K562 (cell line): ENCODE results near the gene VSIG1. TPM values are rescaled to one million over a fixed set of nuclear protein-coding genes. Genes with fewer than 3 reads are reported as not detected.

Experiments used
- ATAC-seq: fragments of 200-7000 bp; cut with Tn5 transposase; 3 replicates; pipeline ENCODE4 v1.9.1; 2020; ENCODE audit warnings: moderate library complexity
- BruUV-seq: library from RNA; stranded (reverse); fragments of 400-500 nt; replicated peaks from 2 replicates; lab custom pipeline; 2021; lab: Mats Ljungman, UMichigan
- CTCF ChIA-PET: fragments of 300-600 bp; formaldehyde crosslinking; extraction: SDS; loops from one replicate; lab custom pipeline; 2021; ENCODE audit warnings: low intra/inter-chr PET ratio; lab: Yijun Ruan, JAX
- POLR2A ChIA-PET: fragments of 300-600, 350-650 bp; sonication (Branson Sonifier 250); formaldehyde crosslinking; extraction: SDS; loops from one replicate; lab custom pipeline; 2021; ENCODE audit warnings: antibody characterized with exemption, inconsistent platforms; lab: Yijun Ruan, JAX
- DNase-seq, 4 experiments: peaks; one replicate each; pipeline versions ENCODE4 v3.0.0 to v3.0.0-alpha.2; 2011 to 2018; ENCODE audit warnings: low spot score in 3 of 4, mixed read lengths in 3 of 4; ENCODE audit errors: extremely low read depth in 1 of 4
- FAIRE-seq: peaks from 2 replicates; lab custom pipeline; 2011; peaks lifted over from hg19 to GRCh38; lab: Jason Lieb, UNC
- H2AFZ ChIP-seq: 2 replicates; pipeline ENCODE4 v1.6.0; 2011; ENCODE audit warnings: low read depth, low read length, control low read depth, inconsistent platforms
- H3K27ac ChIP-seq: fragments of 200-600 bp; 3 replicates; pipeline ENCODE4 v1.8.0; 2011; ENCODE audit warnings: low read depth, mild to moderate bottlenecking, control low read depth, inconsistent platforms, low read length, moderate library complexity, mixed read lengths; ENCODE audit errors: extremely low read depth
- H3K27me3 ChIP-seq, 2 experiments: fragments of 300-600 bp in 1 of 2; 2 replicates in 1 of 2; 3 replicates in 1 of 2; pipeline versions ENCODE4 v1.6.0 to v1.8.0; 2011; ENCODE audit warnings: inconsistent platforms in 2 of 2, low read length in 2 of 2, mild to moderate bottlenecking in 1 of 2, mixed read lengths in 1 of 2, moderate library complexity in 1 of 2; ENCODE audit not compliant: control insufficient read depth in 2 of 2, insufficient read depth in 2 of 2
- H3K36me3 ChIP-seq: fragments of 300-600 bp; 3 replicates; pipeline ENCODE4 v1.8.0; 2011; ENCODE audit warnings: mild to moderate bottlenecking, low read length, inconsistent platforms; ENCODE audit not compliant: control insufficient read depth, insufficient read depth
- H3K4me1 ChIP-seq, 2 experiments: fragments of 200-600 bp in 1 of 2; replicated peaks in 1 of 2; 2 replicates in 1 of 2; 3 replicates in 1 of 2; pipeline versions ENCODE4 v1.5.1 to v1.8.0; 2011; ENCODE audit warnings: inconsistent platforms in 2 of 2, low read length in 2 of 2, mild to moderate bottlenecking in 1 of 2, mixed read lengths in 1 of 2, moderate library complexity in 1 of 2; ENCODE audit not compliant: control insufficient read depth in 2 of 2, insufficient read depth in 2 of 2
- H3K4me2 ChIP-seq: 2 replicates; pipeline ENCODE4 v1.6.1; 2011; ENCODE audit warnings: low read length, control low read depth, inconsistent platforms, mixed read lengths; ENCODE audit not compliant: insufficient read depth
- H3K4me3 ChIP-seq: fragments of 200-600 bp; sonication (generic), shearing (Covaris generic); 2 replicates; pipeline ENCODE4 v1.5.1; 2016; ENCODE audit warnings: control low read depth, inconsistent platforms
- H3K79me2 ChIP-seq: fragments of 200-600 bp; 3 replicates; pipeline ENCODE4 v1.8.0; 2011; ENCODE audit warnings: low read length, inconsistent platforms; ENCODE audit not compliant: control insufficient read depth, insufficient read depth
- H3K9ac ChIP-seq, 2 experiments: 2 replicates each; pipeline versions ENCODE4 v1.6.0 to v1.6.1; 2011; ENCODE audit warnings: low read depth in 2 of 2, low read length in 2 of 2, control low read depth in 1 of 2, inconsistent platforms in 1 of 2, mild to moderate bottlenecking in 1 of 2, mixed read lengths in 1 of 2; ENCODE audit not compliant: insufficient read depth in 1 of 2
- H3K9me1 ChIP-seq: one replicate; pipeline ENCODE4 v1.6.0; 2011; ENCODE audit warnings: inconsistent platforms, mild to moderate bottlenecking, low read length, moderate library complexity; ENCODE audit not compliant: control insufficient read depth, insufficient read depth
- H3K9me3 ChIP-seq: replicated peaks from 2 replicates; pipeline ENCODE4 v1.5.1; 2011; ENCODE audit warnings: low read depth, low read length, inconsistent platforms; ENCODE audit not compliant: control insufficient read depth, insufficient read depth
- H4K20me1 ChIP-seq: replicated peaks from 2 replicates; pipeline ENCODE4 v1.6.1; 2011; ENCODE audit warnings: low read length, inconsistent platforms, mixed read lengths; ENCODE audit not compliant: control insufficient read depth, insufficient read depth
- FIP1L1 ChIP-seq: fragments of 200-400 bp; formaldehyde crosslinking; IDR thresholded peaks from 2 replicates; pipeline ENCODE4 v1.6.1; 2018; ENCODE audit warnings: mild to moderate bottlenecking, low read depth, low read length; ENCODE audit not compliant: poor library complexity, severe bottlenecking
- IRF2 ChIP-seq: sonication (generic); formaldehyde crosslinking; IDR thresholded peaks from 2 replicates; pipeline ENCODE4 v1.8.1; 2022; ENCODE audit warnings: mild to moderate bottlenecking, missing genetic modification reagents
- KAT8 ChIP-seq: fragments of 450-650 bp; IDR thresholded peaks from 2 replicates; pipeline ENCODE4 v1.6.1; 2016; ENCODE audit warnings: low read depth, mild to moderate bottlenecking
- KLF6 ChIP-seq: fragments of 250-450 bp; sonication (Bioruptor Pico); IDR thresholded peaks from 2 replicates; pipeline ENCODE4 v1.4.0; 2020; ENCODE audit warnings: mild to moderate bottlenecking, moderate library complexity, borderline replicate concordance
- PCBP1 ChIP-seq: fragments of 200-400 bp; formaldehyde crosslinking; IDR thresholded peaks from 2 replicates; pipeline ENCODE4 v1.6.1; 2018; ENCODE audit warnings: mild to moderate bottlenecking, low read depth, low read length; ENCODE audit not compliant: poor library complexity, severe bottlenecking
- POLR3A ChIP-seq: IDR thresholded peaks from 2 replicates; pipeline ENCODE4 v1.6.1; 2011; ENCODE audit warnings: borderline replicate concordance, mild to moderate bottlenecking, moderate library complexity; ENCODE audit not compliant: insufficient read length, insufficient read depth; ENCODE audit errors: extremely low read depth
- RBBP5 ChIP-seq: fragments of 200-600 bp; sonication (generic); IDR thresholded peaks from 2 replicates; pipeline ENCODE4 v1.6.1; 2012; ENCODE audit warnings: borderline replicate concordance, mild to moderate bottlenecking, low read length, control low read depth, inconsistent platforms; ENCODE audit not compliant: insufficient read depth, poor library complexity, severe bottlenecking
- SETDB1 ChIP-seq: IDR thresholded peaks from one replicate; pipeline ENCODE4 v1.6.1; 2012; ENCODE audit warnings: low read length, control low read depth, inconsistent platforms
- TGIF2 ChIP-seq: sonication (generic); formaldehyde crosslinking; IDR thresholded peaks from 2 replicates; pipeline ENCODE4 v1.8.1; 2022; ENCODE audit warnings: mild to moderate bottlenecking, missing genetic modification reagents, moderate library complexity
- TSC22D4 ChIP-seq: fragments of 450-650 bp; IDR thresholded peaks from 2 replicates; pipeline ENCODE4 v1.6.1; 2016; ENCODE audit warnings: missing genetic modification characterization, missing biosample characterization, control low read depth
- ZEB2 ChIP-seq: fragments of 450-650 bp; IDR thresholded peaks from 2 replicates; pipeline ENCODE4 v1.6.1; 2016
- ZNF121 ChIP-seq: sonication (generic); formaldehyde crosslinking; conservative IDR thresholded peaks from 2 replicates; pipeline ENCODE4 v1.8.0; 2022; ENCODE audit warnings: missing genetic modification reagents
- ZNF174 ChIP-seq: fragments of 250-450 bp; sonication (Bioruptor Pico); IDR thresholded peaks from 2 replicates; pipeline ENCODE4 v1.4.0; 2020; ENCODE audit warnings: mild to moderate bottlenecking
- ZNF263 ChIP-seq: sonication (generic); formaldehyde crosslinking; IDR thresholded peaks from 2 replicates; pipeline ENCODE4 v1.8.0; 2022; ENCODE audit warnings: mild to moderate bottlenecking, missing genetic modification reagents, borderline replicate concordance
- ZNF445 ChIP-seq: fragments of 250-450 bp; sonication (Bioruptor Pico); IDR thresholded peaks from 2 replicates; pipeline ENCODE4 v1.4.0; 2020; ENCODE audit warnings: low read depth, mild to moderate bottlenecking, moderate library complexity
- ZNF696 ChIP-seq: fragments of 250-450 bp; sonication (Bioruptor Pico); conservative IDR thresholded peaks from 2 replicates; pipeline ENCODE4 v1.4.0; 2020; ENCODE audit warnings: mild to moderate bottlenecking, moderate library complexity
- ZNF76 ChIP-seq: fragments of 250-450 bp; sonication (Bioruptor Pico); IDR thresholded peaks from 2 replicates; pipeline ENCODE4 v1.4.0; 2020; ENCODE audit warnings: mild to moderate bottlenecking, moderate library complexity, borderline replicate concordance
- WGBS: fragments of 100-300 bp; shearing (Covaris generic); methylation state at CpG from one replicate; pipeline ENCODE4 v1.1.6; 2016; ENCODE audit warnings: low coverage, mixed read lengths; ENCODE audit not compliant: insufficient coverage; ENCODE audit errors: missing lambda C conversion rate; 5-methylcytosine and 5-hydroxymethylcytosine counted together
- in situ Hi-C: fragments of 300-500 bp; cut with MboI; formaldehyde crosslinking; loops from 4 replicates; pipeline ENCODE4 v1.15.0; 2018; ENCODE audit warnings: inconsistent platforms, mixed read lengths
- intact Hi-C: fragments of 100-400 bp; cut with micrococcal nuclease; formaldehyde crosslinking; loops from 2 replicates; pipeline ENCODE4 v1.14.2; 2022
- polyA plus RNA-seq, 8 experiments: library from polyadenylated mRNA; depleted of rRNA in 4 of 8; stranded (reverse) in 5 of 8; unstranded in 3 of 8; fragments of >200 nt; fragmentation: Nextera tagmentation in 2 of 8; fragmentation: Illumina TruSeq in 1 of 8; extraction: Ambion mirVana in 2 of 8; extraction: Trizol in 1 of 8; gene quantifications; 2 replicates each; pipeline versions ENCODE4 v1.2.1 to v1.2.3, GENCODE V29; 2011 to 2014; ENCODE audit warnings: inconsistent platforms in 1 of 8, missing spikeins in 1 of 8
- total RNA-seq, 7 experiments: library from RNA; depleted of rRNA in 6 of 7; stranded (reverse); fragments of >200 nt in 6 of 7; fragmentation: Illumina TruSeq in 2 of 7; extraction: Trizol in 2 of 7; gene quantifications; 2 replicates each; pipeline versions ENCODE4 v1.2.1 to v1.2.3, GENCODE V29; 2011 to 2021; ENCODE audit warnings: low replicate concordance in 1 of 7
- TF ChIP-seq, protein P1 (sequence below): fragments of 250-450 bp; sonication (Bioruptor Pico); IDR thresholded peaks from 2 replicates; pipeline ENCODE4 v1.4.0; 2020; ENCODE audit warnings: mild to moderate bottlenecking, moderate library complexity
- TF ChIP-seq, protein P2 (sequence below): sonication (generic); formaldehyde crosslinking; IDR thresholded peaks from 2 replicates; pipeline ENCODE4 v1.9.0; 2022; ENCODE audit warnings: mild to moderate bottlenecking, missing genetic modification reagents

VSIG1 gene
- total and polyA plus RNA-seq, 9 of the 15 experiments (the other 6 are each of a cell fraction or from before 2014, with no cell fraction given) = not detected

DNA sequence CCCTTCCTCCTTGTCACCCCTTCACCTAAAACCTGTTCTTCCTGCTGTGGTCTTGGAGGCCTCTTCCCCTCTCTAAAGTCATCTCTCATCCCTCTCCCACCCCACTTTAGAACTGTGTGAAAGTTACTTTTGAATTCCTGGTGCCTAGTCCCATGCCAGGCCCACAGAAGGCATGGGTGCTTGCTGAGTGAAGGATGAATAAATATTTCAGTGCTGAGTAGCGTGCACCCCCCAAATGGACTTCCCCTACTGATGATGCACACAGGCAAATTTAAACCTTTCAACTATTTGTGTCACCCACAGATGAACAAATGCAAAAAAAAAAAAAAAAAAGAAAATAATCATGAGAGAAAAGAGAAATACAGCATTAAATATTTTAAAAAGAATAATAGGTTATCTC lies 26.7 kb downstream of the VSIG1 start (continued):
- TF ChIP-seq, protein P1, sequence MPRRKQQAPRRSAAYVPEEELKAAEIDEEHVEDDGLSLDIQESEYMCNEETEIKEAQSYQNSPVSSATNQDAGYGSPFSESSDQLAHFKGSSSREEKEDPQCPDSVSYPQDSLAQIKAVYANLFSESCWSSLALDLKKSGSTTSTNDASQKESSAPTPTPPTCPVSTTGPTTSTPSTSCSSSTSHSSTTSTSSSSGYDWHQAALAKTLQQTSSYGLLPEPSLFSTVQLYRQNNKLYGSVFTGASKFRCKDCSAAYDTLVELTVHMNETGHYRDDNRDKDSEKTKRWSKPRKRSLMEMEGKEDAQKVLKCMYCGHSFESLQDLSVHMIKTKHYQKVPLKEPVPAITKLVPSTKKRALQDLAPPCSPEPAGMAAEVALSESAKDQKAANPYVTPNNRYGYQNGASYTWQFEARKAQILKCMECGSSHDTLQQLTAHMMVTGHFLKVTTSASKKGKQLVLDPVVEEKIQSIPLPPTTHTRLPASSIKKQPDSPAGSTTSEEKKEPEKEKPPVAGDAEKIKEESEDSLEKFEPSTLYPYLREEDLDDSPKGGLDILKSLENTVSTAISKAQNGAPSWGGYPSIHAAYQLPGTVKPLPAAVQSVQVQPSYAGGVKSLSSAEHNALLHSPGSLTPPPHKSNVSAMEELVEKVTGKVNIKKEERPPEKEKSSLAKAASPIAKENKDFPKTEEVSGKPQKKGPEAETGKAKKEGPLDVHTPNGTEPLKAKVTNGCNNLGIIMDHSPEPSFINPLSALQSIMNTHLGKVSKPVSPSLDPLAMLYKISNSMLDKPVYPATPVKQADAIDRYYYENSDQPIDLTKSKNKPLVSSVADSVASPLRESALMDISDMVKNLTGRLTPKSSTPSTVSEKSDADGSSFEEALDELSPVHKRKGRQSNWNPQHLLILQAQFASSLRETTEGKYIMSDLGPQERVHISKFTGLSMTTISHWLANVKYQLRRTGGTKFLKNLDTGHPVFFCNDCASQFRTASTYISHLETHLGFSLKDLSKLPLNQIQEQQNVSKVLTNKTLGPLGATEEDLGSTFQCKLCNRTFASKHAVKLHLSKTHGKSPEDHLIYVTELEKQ (CRISPR knock-in tag) = no peak
- no peak for TF ChIP-seq ZNF76 (CRISPR knock-in tag)
- TF ChIP-seq ZNF696 (CRISPR knock-in tag) = no peak
- no peak for TF ChIP-seq KAT8
- no peak for TF ChIP-seq ZNF445
- TF ChIP-seq TGIF2 = no peak
- TF ChIP-seq IRF2 (CRISPR knock-in tag) = no peak

DNA sequence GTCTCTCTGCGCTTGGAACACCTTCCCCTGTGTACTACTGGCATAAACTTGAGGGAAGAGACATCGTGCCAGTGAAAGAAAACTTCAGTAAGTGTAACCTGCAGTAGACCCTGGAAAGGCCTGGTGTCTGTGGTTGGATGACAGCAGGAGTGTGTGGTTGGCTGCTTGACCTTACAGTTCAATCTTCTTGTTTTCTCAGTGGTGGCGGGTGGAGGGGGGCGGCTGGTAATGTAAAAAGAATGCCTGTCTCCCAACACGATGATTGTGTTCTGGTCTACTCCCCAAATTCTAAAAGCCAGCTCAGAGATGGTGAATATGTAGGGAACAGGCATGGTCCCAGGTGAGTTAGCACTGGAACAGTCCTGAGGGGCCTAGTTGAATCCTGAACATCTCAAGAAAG lies 27.9 kb downstream of the VSIG1 start:
- no peaks in the 10 kb centered on the region for H4K20me1 ChIP-seq
- no peaks in the 10 kb centered on the region for H3K79me2 ChIP-seq
- no peak overlapping the region for H3K4me2 ChIP-seq
- H3K4me1 ChIP-seq = no peaks in the 10 kb centered on the region
- intact Hi-C loops (loop anchor here (1.0 to 10.0 kb wide), 6 partner anchors 52 to 398 kb away; partner anchors contain the start of genes NCBP2L and TSC22D3), in situ Hi-C loops (no loop called here)
- H3K27me3 ChIP-seq = no peaks in the 10 kb centered on the region
- H3K9me3 ChIP-seq = no peaks in the 10 kb centered on the region
- H3K4me3 ChIP-seq = no peak overlapping the region
- BruUV-seq = no TSS peak
- FAIRE-seq (no peak), DNase-seq (no peak), ATAC-seq (no peak)
- no peaks in the 10 kb centered on the region for H3K9me1 ChIP-seq
- WGBS = 8% methylated on average over 3 of the region's 5 CpGs
- POLR2A ChIA-PET = interaction anchor here (0.7 kb wide), 1 partner anchor 19 kb away, joined by 3 read pairs; the partner anchor contains the start of gene ATG4A
- no peak overlapping the region for H3K27ac ChIP-seq
- no peak overlapping the region for H3K9ac ChIP-seq
- CTCF ChIA-PET = interaction anchor here (0.6 to 2.3 kb wide), 2 partner anchors 52 to 409 kb away, joined by 3 to 18 read pairs; no protein-coding TSS in a partner anchor
- H3K36me3 ChIP-seq = no peaks in the 10 kb centered on the region
- H2AFZ ChIP-seq = no peak overlapping the region
- TF ChIP-seq TSC22D4 (no peak), ZNF174 (CRISPR knock-in tag) (no peak), FIP1L1 (no peak), SETDB1 (no peak), PCBP1 (no peak), ZNF121 (no peak), POLR3A (no peak), KLF6 (CRISPR knock-in tag) (no peak), ZEB2 (no peak), ZNF263 (CRISPR knock-in tag) (no peak), RBBP5 (no peak)
- TF ChIP-seq, protein P2, sequence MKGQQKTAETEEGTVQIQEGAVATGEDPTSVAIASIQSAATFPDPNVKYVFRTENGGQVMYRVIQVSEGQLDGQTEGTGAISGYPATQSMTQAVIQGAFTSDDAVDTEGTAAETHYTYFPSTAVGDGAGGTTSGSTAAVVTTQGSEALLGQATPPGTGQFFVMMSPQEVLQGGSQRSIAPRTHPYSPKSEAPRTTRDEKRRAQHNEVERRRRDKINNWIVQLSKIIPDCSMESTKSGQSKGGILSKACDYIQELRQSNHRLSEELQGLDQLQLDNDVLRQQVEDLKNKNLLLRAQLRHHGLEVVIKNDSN = no peak
